Chondrocyte (in vitro differentiated cells): ENCODE results near the gene SMOC1. TPM values are rescaled to one million over a fixed set of nuclear protein-coding genes. Genes with fewer than 3 reads are reported as not detected.

Source experiments
- DNase-seq: peaks from one replicate; pipeline ENCODE4 v3.0.0; 2021; ENCODE audit warnings: mixed read lengths, low spot score
- H3K27ac Mint-ChIP-seq: one replicate; pipeline ENCODE4 v1.8.0; 2021; ENCODE audit warnings: mild to moderate bottlenecking, moderate library complexity, mixed read lengths; ENCODE audit not compliant: unreplicated experiment
- H3K27me3 Mint-ChIP-seq: 2 replicates; pipeline ENCODE4 v1.8.0; 2021; ENCODE audit warnings: low read depth, mixed read lengths
- H3K36me3 Mint-ChIP-seq: 2 replicates; pipeline ENCODE4 v1.8.0; 2021; ENCODE audit warnings: low read depth, mixed read lengths
- H3K4me1 Mint-ChIP-seq: 2 replicates; pipeline ENCODE4 v1.8.0; 2021; ENCODE audit warnings: low read depth, mild to moderate bottlenecking, mixed read lengths
- H3K4me3 Mint-ChIP-seq: one replicate; pipeline ENCODE4 v1.8.0; 2021; ENCODE audit warnings: mild to moderate bottlenecking, moderate library complexity, mixed read lengths; ENCODE audit not compliant: unreplicated experiment
- H3K9me3 Mint-ChIP-seq: 2 replicates; pipeline ENCODE4 v1.8.0; 2021; ENCODE audit warnings: low read depth, mixed read lengths
- total RNA-seq: library from RNA; stranded (reverse); gene quantifications from 3 replicates; pipeline ENCODE4 v1.2.1, GENCODE V29; 2021
- TF ChIP-seq, protein P1 (sequence below): fragments of 200-600 bp; sonication (generic); IDR thresholded peaks from 2 replicates; pipeline ENCODE4 v1.5.0; 2021; ENCODE audit warnings: antibody characterized with exemption, mild to moderate bottlenecking, moderate library complexity

SMOC1 gene
- total RNA-seq, 1 donor from 2014 or later, result 1.1 TPM

DNA sequence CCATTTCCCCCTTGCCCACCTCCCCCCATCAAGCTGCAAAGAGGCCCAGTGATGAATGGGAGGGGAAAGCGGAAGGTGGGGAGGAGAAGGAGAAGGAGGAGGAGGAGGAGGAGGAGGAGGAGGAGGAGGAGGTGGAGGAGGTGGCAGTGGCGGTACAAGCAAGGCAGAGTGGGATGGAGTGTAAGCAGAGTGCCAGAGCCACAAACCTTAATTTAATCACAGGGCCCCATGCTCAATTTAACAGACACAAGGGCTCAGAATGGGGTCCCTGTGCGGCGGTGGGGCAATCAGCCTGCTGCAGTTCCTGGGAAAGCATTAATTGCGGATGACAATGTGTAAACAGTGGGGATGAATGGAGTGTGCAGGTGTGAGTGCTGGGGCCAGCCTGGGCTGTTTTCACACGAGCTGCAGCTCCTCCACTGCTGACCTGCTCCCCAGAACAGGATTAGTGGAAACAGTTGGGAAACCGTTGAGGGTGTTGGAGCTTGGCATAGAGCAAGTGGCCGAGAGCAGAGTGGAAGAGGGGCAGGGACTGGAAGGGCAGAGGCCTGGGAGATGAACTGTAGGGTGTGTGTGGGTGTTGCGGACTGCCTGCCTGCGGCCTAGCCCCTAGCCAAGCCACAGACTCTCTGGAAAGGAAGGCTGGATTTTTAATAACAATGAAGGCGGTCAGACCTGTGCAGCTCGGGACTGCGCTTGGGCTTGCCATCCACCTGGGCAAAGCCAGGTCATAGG, 36.4 kb upstream of the SMOC1 start:
- Mint-ChIP-seq H3K27ac (no peak overlapping the region), H3K27me3 (peaks cover 32% of the 10 kb centered on the region), H3K4me3 (no peak overlapping the region), H3K36me3 (no peaks in the 10 kb centered on the region), H3K4me1 (no peaks in the 10 kb centered on the region), H3K9me3 (no peaks in the 10 kb centered on the region)
- DNase-seq, result no peak
- TF ChIP-seq, protein P1, sequence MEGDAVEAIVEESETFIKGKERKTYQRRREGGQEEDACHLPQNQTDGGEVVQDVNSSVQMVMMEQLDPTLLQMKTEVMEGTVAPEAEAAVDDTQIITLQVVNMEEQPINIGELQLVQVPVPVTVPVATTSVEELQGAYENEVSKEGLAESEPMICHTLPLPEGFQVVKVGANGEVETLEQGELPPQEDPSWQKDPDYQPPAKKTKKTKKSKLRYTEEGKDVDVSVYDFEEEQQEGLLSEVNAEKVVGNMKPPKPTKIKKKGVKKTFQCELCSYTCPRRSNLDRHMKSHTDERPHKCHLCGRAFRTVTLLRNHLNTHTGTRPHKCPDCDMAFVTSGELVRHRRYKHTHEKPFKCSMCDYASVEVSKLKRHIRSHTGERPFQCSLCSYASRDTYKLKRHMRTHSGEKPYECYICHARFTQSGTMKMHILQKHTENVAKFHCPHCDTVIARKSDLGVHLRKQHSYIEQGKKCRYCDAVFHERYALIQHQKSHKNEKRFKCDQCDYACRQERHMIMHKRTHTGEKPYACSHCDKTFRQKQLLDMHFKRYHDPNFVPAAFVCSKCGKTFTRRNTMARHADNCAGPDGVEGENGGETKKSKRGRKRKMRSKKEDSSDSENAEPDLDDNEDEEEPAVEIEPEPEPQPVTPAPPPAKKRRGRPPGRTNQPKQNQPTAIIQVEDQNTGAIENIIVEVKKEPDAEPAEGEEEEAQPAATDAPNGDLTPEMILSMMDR, result no peak

DNA sequence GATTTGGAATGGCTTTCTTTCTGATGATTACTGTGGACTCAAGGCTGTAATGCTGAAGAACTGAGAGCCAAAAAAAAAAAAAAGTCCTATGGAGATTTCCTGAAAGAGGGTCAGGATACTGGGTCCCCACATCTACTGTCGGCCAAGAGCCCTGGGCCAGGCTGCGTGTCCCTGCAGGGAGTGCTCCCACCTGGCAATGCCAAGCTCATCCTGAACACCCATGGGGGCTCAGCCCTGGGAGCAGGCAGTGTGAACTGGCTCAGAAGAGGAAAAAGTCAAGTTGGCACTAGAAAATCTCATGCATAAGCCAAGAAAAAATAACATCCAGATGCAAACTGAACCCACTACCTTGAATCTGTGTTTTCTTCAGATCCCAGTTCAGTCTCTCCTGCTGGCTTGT, 35.0 kb upstream of the SMOC1 start:
- Mint-ChIP-seq H3K36me3 (no peaks in the 10 kb centered on the region), H3K4me3 (no peak overlapping the region), H3K27me3 (peaks cover 42% of the 10 kb centered on the region), H3K9me3 (no peaks in the 10 kb centered on the region), H3K27ac (no peak overlapping the region), H3K4me1 (no peaks in the 10 kb centered on the region)
- no peak for DNase-seq
- TF ChIP-seq, protein P1, result no peak

DNA sequence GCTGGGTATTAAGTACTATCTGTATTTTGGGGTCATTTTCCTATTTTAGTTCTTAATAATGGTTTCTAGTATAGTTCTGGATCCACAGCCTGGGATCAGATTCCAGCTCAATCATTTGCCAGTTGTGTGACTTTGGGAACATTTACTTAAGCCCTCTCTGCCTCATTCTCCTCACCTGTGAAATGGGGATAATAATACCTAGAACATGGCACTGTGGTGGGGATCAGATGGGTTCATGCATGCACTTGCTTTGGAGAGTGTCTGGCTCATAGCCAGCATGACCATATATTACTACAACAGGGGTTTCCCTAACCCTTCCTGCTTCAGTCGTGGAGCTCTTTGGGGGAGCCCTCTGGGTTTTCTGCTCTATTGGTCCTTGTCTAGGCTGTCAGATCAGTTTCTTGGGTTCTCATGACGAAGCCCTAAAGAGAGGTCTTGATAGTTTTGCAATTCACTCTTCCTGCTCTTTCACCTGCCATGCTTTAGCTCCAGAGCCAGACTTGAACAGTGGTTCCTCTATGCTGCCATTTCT, 34.1 kb upstream of the SMOC1 start:
- peaks cover 47% of the 10 kb centered on the region for H3K27me3 Mint-ChIP-seq
- no peaks in the 10 kb centered on the region for H3K36me3 Mint-ChIP-seq
- TF ChIP-seq, protein P1, result no peak
- H3K9me3 Mint-ChIP-seq, result no peaks in the 10 kb centered on the region
- peaks cover 3% of the 10 kb centered on the region for H3K4me1 Mint-ChIP-seq
- DNase-seq, result no peak
- H3K4me3 Mint-ChIP-seq, result no peak overlapping the region
- H3K27ac Mint-ChIP-seq, result no peak overlapping the region

DNA sequence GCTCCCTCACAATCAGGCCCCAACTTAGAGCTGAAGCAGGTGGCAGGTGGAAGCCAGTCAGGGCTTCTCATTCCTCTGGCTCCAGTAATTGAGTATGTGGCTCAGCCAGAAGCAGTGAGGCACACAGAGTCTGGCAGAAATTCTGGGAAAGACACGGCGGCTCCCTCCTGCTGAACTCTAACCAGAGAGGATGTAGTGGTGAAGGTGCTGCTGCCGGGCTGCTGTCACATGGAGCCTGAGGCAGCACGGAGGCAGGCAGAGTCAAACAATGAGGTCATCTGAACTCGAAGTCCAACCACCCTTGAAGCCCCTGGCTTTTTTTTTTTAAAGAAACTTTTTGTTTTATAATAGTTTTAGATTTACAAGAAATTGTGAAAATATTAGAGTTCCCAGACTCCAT, 33.4 kb upstream of the SMOC1 start:
- Mint-ChIP-seq H3K4me1 (peaks cover 3% of the 10 kb centered on the region), H3K36me3 (no peaks in the 10 kb centered on the region), H3K4me3 (no peak overlapping the region), H3K9me3 (no peaks in the 10 kb centered on the region), H3K27me3 (peaks cover 47% of the 10 kb centered on the region), H3K27ac (no peak overlapping the region)
- TF ChIP-seq, protein P1, result no peak
- DNase-seq, result no peak

DNA sequence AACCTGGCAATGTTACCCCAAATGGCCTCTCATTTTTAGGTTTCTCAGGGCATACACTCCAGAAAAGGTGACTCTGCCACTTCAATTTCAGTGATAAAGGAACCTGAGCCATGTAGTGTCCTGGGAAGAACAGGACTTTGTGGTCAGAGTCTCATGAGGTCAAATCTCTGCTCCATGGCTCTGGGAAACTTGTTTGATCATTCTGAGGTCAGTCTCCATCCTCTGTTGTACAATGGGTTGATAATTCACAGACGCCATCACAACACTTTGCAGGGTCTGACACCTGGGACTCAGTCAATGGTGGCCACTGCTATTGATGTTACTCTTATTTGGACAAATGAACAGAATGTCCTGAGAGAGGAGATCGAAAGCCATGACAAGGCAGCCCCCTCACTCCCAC, 31.1 kb upstream of the SMOC1 start:
- no peak for DNase-seq
- H3K9me3 Mint-ChIP-seq, result no peaks in the 10 kb centered on the region
- no peak overlapping the region for H3K4me3 Mint-ChIP-seq
- no peak overlapping the region for H3K27ac Mint-ChIP-seq
- no peaks in the 10 kb centered on the region for H3K36me3 Mint-ChIP-seq
- peaks cover 3% of the 10 kb centered on the region for H3K4me1 Mint-ChIP-seq
- TF ChIP-seq, protein P1, result no peak
- peaks cover 59% of the 10 kb centered on the region for H3K27me3 Mint-ChIP-seq
